ENCODE data around the gene IQSEC1.

- no peak for TF ChIP-seq CTCF (IDR thresholded peaks at IDR 0.05)
- TF ChIP-seq POLR2A (IDR thresholded peaks at IDR 0.05) = no peak
Observed at GRCh38 chr3:12918231-12918630, 155.0 kb downstream of the IQSEC1 start.

All from lower leg skin (tissue), 3 donors.